Right ventricle myocardium inferior (tissue), 1 donor: ENCODE data around the gene ENPP1. TPM values are rescaled to one million over a fixed set of nuclear protein-coding genes. Genes with fewer than 3 reads are reported as not detected.
"Not testable (repeated sequence)": the region's sequence is repeated elsewhere in the genome, so short reads cannot be mapped to it uniquely, and the experiment has no call there.

Experiments
- ATAC-seq: fragments of 200-7000 bp; cut with Tn5 transposase; one replicate; pipeline ENCODE4 v1.9.1; 2020; ENCODE audit warnings: mild to moderate bottlenecking, moderate library complexity
- DNase-seq: peaks from one replicate; pipeline ENCODE4 v3.0.0; 2021; ENCODE audit errors: missing footprints
- intact Hi-C: fragments of 100-400 bp; cut with DNase I; formaldehyde crosslinking; loops from one replicate; pipeline ENCODE4 v1.11.0; 2022
- total RNA-seq: library from RNA; stranded (reverse); fragmentation: NEBNext Ultra II Directional; extraction: Animal tissue kit (Norgen Biotek cat#: 25700); gene quantifications from one replicate; pipeline ENCODE4 v1.2.1, GENCODE V29; 2021
- donor health status: DM: no; HTN: yes; CAD: no; lungs with severe emphysema.

Gene ENPP1
- total RNA-seq, 1 donor from 2014 or later, result 1.7 TPM

GRCh38 chr6:131852200-131852599 is 44.4 kb downstream of the ENPP1 start:
- DNase-seq (no peak), ATAC-seq (no peak)
- intact Hi-C loops, result no loop called here

- ATAC-seq (no peak), DNase-seq (no peak)
- intact Hi-C loops, result no loop called here
Observed at GRCh38 chr6:131854803-131855202, 47.0 kb downstream of the ENPP1 start.

- ATAC-seq (no peak), DNase-seq (no peak)
- intact Hi-C loops, result no loop called here
Observed at GRCh38 chr6:131858765-131859415, 51.1 kb downstream of the ENPP1 start.

DNA sequence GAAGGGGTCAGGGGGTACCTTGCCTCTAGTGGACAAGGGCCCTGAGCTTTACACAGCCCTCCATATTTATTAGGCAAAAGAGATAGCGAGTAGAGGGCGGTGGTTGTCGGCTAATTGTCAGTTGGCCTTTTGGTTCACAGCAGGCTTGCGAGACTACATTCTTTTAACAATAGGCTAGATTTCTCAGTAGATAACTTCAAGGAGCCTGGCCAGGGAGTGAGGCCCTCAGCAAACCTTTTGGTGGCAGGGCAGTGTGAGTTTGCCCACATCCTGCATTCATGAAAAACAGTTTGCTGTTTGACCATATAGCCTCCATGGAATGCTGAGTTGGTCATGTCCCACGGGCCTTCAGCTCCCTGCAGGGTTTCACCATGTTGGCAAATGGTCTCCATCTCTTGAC is 51.8 kb downstream of the ENPP1 start:
- intact Hi-C loops, DNase-seq, ATAC-seq: not testable (repeated sequence)

- no peak for DNase-seq
- intact Hi-C loops, result no loop called here
- ATAC-seq, result no peak
Observed at GRCh38 chr6:131861381-131861780, 53.6 kb downstream of the ENPP1 start.

GRCh38 chr6:131862476-131862875 is 54.7 kb downstream of the ENPP1 start:
- intact Hi-C loops, result no loop called here
- DNase-seq (no peak), ATAC-seq (no peak)

DNA sequence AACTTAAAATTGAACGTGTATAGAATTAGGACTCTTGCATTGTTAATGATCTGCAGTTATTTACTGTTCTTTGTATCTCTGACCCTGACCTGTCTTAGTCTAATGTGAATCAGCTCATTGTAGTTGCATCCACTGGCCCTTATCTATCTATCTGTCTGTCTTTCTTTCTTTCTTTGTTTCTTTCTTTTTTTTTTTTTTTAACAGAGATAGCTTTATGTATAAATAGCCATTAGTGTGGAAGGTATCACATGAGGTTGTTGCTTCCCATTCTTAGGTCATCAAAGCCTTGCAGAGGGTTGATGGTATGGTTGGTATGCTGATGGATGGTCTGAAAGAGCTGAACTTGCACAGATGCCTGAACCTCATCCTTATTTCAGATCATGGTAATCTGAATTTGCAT is 59.9 kb downstream of the ENPP1 start:
- ATAC-seq, result no peak
- no peak for DNase-seq
- intact Hi-C loops, result no loop called here

GRCh38 chr6:131868836-131869235 is 61.0 kb downstream of the ENPP1 start:
- intact Hi-C loops, result no loop called here
- no peak for ATAC-seq
- no peak for DNase-seq

- intact Hi-C loops, result no loop called here
- ATAC-seq, result no peak
- DNase-seq, result no peak
Observed at GRCh38 chr6:131875647-131876046, 67.8 kb downstream of the ENPP1 start.

GRCh38 chr6:131876545-131876944 is 68.7 kb downstream of the ENPP1 start:
- ATAC-seq (no peak), DNase-seq (no peak)
- intact Hi-C loops, result no loop called here

DNA sequence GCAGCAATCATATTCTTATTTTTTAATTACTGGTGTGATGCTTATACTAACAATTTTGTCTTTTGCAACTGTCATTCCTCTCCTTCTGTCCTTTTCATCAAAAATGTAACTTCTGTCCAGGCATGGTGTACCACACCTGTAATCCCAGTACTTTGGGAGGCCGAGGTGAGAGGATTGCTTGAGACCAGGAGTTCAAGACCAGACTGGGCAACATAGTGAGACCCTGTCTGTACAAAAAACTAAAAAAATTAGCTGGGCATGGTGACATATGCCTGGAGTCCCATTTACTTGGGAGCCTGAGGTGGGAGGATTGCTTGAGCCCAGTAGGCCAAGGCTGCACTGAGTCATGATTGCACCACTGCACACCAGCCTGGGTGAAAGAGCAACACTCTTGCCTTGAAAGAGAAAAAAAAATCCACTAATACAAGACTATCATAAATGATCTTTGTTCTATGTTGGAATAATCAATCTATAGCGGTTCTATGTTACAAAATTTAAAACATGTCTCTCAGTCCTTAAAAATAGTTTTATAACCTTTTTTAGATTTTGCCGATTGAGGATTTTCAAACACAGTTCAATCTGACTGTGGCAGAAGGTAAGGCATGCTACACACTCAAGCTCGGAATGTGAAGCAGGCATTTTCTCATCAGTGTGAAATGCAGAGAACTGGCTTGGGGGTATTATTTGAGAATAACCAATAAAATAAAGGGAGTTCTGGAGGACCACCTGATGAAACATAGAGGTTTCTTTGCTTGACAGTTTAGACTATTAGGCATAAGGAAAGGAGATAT is 70.4 kb downstream of the ENPP1 start:
- intact Hi-C loops, result no loop called here
- DNase-seq (no peak), ATAC-seq (no peak)

- intact Hi-C loops, result no loop called here
- DNase-seq (no peak), ATAC-seq (no peak)
Observed at GRCh38 chr6:131883016-131883415, 75.2 kb downstream of the ENPP1 start.

- DNase-seq (no peak), ATAC-seq (no peak)
- intact Hi-C loops, result no loop called here
Observed at GRCh38 chr6:131885237-131885636, 77.4 kb downstream of the ENPP1 start.

DNA sequence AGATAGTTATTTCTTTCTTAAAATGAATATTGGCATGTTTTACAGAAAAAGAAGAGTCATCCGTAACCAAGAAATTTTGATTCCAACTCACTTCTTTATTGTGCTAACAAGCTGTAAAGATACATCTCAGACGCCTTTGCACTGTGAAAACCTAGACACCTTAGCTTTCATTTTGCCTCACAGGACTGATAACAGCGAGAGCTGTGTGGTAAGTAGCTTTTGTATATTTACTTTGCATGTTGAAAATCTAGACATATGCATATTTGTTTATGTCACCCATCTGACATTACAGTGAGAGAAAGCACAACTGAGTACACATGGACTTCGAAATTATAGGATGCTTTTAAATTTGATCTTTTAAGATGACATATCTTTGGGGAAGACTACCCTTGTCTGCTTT is 78.7 kb downstream of the ENPP1 start:
- intact Hi-C loops, result no loop called here
- no peak for DNase-seq

DNA sequence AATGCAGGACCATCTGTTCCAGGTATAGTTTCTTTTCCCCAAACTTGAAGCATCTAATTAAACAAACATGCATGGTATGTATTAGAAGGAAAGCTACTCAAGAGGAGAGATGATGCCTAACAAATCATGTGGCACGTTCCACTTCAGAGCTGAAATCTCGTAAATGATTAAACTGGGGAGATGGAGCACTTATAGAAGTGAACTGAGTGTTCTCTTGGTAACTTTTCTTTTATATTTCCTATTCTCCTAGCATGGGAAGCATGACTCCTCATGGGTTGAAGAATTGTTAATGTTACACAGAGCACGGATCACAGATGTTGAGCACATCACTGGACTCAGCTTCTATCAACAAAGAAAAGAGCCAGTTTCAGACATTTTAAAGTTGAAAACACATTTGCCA is 82.3 kb downstream of the ENPP1 start:
- no peak for DNase-seq
- ATAC-seq, result no peak
- intact Hi-C loops, result no loop called here

More for the DNA sequence above, 78.7 kb downstream of the ENPP1 start:
- ATAC-seq, result no peak

GRCh38 chr6:131893198-131893597 is 85.4 kb downstream of the ENPP1 start:
- ATAC-seq, result no peak
- intact Hi-C loops, result no loop called here
- DNase-seq, result no peak

DNA sequence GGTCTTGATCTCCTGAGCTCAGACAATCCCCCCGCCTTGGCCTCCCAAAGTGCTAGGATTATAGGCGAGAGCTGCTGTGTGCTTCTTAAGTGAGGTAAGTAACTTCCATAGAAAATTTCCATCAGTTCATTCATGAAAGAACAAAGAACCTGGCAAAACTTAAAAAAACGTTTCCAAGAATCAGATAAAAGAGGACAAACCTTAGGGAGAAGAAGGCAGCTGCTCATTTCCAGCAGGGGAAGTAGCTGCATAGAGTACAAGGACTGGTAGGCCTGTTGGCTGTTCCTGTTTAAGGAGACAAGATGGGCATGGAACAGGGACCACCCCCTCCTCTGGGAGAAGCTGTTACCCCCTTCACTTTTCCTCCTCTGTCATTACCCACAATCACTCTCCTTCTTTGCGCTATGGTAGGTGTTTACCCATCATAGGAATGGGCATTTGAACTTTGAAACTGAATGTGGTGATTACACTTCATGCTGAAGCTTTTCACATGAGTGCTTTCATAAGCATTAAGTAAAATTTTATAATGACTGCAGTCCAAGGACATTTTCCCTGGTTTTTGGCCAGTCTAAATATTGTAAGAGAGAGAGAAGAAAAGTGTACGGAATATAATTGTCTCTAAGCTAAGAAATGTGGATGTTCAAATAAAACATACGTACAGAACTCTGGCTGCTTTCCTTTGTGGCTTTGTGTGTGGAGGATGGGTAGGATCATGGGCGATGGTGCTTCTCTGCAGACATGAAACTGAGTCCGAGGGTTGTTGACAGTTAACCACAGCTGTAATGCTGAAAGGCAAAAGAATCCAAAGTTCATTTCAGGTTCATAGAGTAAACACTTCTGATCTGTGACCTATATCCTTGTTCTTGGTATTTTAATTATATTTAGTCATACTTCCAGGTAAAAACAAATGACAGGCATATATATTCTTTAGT is 86.9 kb downstream of the ENPP1 start:
- no peak for ATAC-seq
- intact Hi-C loops, result no loop called here
- no peak for DNase-seq

GRCh38 chr6:131897050-131897435 is 89.2 kb downstream of the ENPP1 start:
- intact Hi-C loops, result no loop called here
- ATAC-seq (no peak), DNase-seq (no peak)

- no peak for ATAC-seq
- DNase-seq, result no peak
- intact Hi-C loops, result no loop called here
Observed at GRCh38 chr6:131897621-131898020, 89.8 kb downstream of the ENPP1 start.

GRCh38 chr6:131898718-131899117 is 90.9 kb downstream of the ENPP1 start:
- no peak for DNase-seq
- ATAC-seq, result no peak
- intact Hi-C loops, result no loop called here
